ENCODE data around the gene GGT1.

GRCh38 chr22:24576778-24577177 lies 26.2 kb upstream of the GGT1 start:
- TF ChIP-seq CTCF (IDR thresholded peaks at IDR 0.05; ENCODE audit: low read depth, low read length) (no peak), MYC (IDR thresholded peaks at IDR 0.05; ENCODE audit: low read depth, low read length) (no peak), MAX (IDR thresholded peaks at IDR 0.05; ENCODE audit: low read depth, low read length) (no peak), POLR2A (IDR thresholded peaks at IDR 0.05; ENCODE audit: extremely low read depth, insufficient read length) (no peak)
